Ovary (tissue), 9 donors: ENCODE measurements around the gene ARL2BP. TPM values are rescaled to one million over a fixed set of nuclear protein-coding genes. Genes with fewer than 3 reads are reported as not detected.

ENCODE experiments used
- DNase-seq, 5 donors: peaks; one replicate each; pipeline ENCODE4 v3.0.0-alpha.2; 2019 to 2020
- H3K27ac ChIP-seq, 2 donors: fragments of 200-600 bp; one replicate each; pipeline versions ENCODE4 v1.5.1 to v1.8.0; 2019 to 2022
- H3K27me3 ChIP-seq: fragments of 200-600 bp; one replicate; pipeline ENCODE4 v1.8.0; 2022
- H3K36me3 ChIP-seq: fragments of 200-600 bp; sonication (generic); one replicate; pipeline ENCODE4 v1.5.1; 2019
- H3K4me1 ChIP-seq: one replicate; pipeline ENCODE4 v1.8.1; 2013; ENCODE audit warnings: mild to moderate bottlenecking, moderate library complexity; ENCODE audit not compliant: insufficient read depth
- H3K4me3 ChIP-seq: fragments of 200-600 bp; sonication (generic); one replicate; pipeline ENCODE4 v1.5.1; 2017
- H3K9me3 ChIP-seq, 2 donors: fragments of 200-600 bp in 1 of 2; sonication (generic) in 1 of 2; one replicate each; pipeline versions ENCODE4 v1.5.1 to v1.8.1; 2013 to 2019; ENCODE audit warnings: mild to moderate bottlenecking in 1 of 2, moderate library complexity in 1 of 2
- EP300 ChIP-seq: sonication (generic); formaldehyde crosslinking; IDR thresholded peaks from one replicate; pipeline ENCODE4 v1.6.1; 2017; ENCODE audit warnings: antibody characterized with exemption
- POLR2A ChIP-seq: fragments of 450-650 bp; IDR thresholded peaks from one replicate; pipeline ENCODE4 v1.6.1; 2017; ENCODE audit warnings: antibody characterized with exemption, mild to moderate bottlenecking, moderate library complexity
- WGBS, 3 donors: extraction: QIAGEN DNeasy Blood & Tissue Kit in 1 of 3; methylation state at CpG; one replicate each; pipeline versions ENCODE4 v1.1.5 to v1.1.7; 2013 to 2017; 5-methylcytosine and 5-hydroxymethylcytosine counted together
- intact Hi-C, 4 donors: fragments of 100-400 bp; cut with DNase I; formaldehyde crosslinking; loops; one replicate each; pipeline versions ENCODE4 v1.11.0 to v1.15.1; 2022 to 2023
- polyA plus RNA-seq, 2 donors: library from polyadenylated mRNA; stranded (reverse); fragments of 200-250 nt in 1 of 2; fragments of 350-450 nt in 1 of 2; fragmentation: Illumina TruSeq in 1 of 2; extraction: RNeasy Lipid Tissue Mini Kit (QIAGEN cat#74804) in 1 of 2; gene quantifications; one replicate each; pipeline ENCODE4 v1.2.3, GENCODE V29; 2013 to 2014
- total RNA-seq, 7 donors: library from RNA; depleted of rRNA in 2 of 7; stranded (reverse); fragments of >200 nt in 2 of 7; fragmentation: NEBNext Ultra II Directional in 3 of 7; extraction: Animal tissue kit (Norgen Biotek cat#: 25700) in 3 of 7; gene quantifications; one replicate each; pipeline versions ENCODE4 v1.1.0 to v1.2.4, GENCODE V29; 2016 to 2023
- TF ChIP-seq, protein P1 (sequence below), 3 donors: fragments of 450-650 bp in 2 of 3; fragments of 200-600 bp in 1 of 3; IDR thresholded peaks; one replicate each; pipeline versions ENCODE4 v1.5.1 to v1.8.0; 2016 to 2022; ENCODE audit warnings: antibody characterized with exemption in 3 of 3, mild to moderate bottlenecking in 1 of 3
- donor health status: DM: no; HTN: no; CAD: no; lungs with moderate emphysema.
- donor health status: DM: no; HTN: no; CAD: no.
- donor health status: Bipolar disorder and iron deficiency.
- donor health status: DM: yes; HTN: yes; CAD: no.
- donor health status: DM: no; HTN: no; CAD: no.
- donor health status: DM: yes; HTN: yes; CAD: no.

ARL2BP gene
- total and polyA plus RNA-seq, 9 donors: 45.3 to 88.0 (median 57.7) TPM

DNA sequence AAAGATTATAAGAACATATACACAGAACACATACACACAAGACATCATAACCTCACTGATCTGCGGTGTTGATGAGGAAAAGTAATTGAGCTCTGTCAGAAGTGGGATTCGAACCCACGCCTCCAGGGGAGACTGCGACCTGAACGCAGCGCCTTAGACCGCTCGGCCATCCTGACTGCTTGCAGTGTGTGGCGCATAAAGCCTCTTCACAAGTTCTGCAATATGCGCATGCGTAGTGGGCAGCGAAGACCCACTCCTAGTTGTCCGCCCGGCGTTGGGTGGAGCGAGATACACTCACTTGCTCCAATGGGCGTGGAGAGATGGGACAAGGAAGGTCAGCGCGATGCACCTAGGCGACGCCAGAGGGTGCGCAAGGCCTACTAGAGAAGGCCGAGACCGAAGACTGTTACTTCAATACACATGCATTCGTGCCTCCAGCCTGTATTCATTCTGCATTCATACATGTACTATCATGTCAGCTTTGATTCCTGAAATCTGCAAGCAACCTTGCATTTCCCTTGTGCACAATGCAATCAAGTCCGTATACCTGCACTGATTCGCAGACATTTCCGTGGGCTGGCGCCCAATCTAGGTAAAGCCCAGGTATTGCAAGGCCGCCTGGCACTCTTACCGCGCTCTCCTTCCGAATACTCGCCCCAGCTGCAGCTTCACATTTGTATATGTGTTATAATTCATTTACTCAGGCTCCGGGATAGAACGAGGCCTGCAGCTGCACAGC lies 55.5 kb downstream of the ARL2BP start:
- DNase-seq: peak; percentile 98 to 99 (median 99)
- WGBS, 3 donors: 3 to 4% (median 4%) methylated on average over 36 of the region's 36 CpGs
- intact Hi-C loops: loop anchor here (2.0 to 10.0 kb wide), 4 partner anchors 54 to 696 kb away; partner anchors contain the start of gene MT2A (in 1 of the 4)
- H3K36me3 ChIP-seq: no peaks in the 10 kb centered on the region
- H3K9me3 ChIP-seq: no peaks in the 10 kb centered on the region
- H3K27ac ChIP-seq: peak overlapping the region; percentile 54 to 84
- H3K4me1 ChIP-seq: no peaks in the 10 kb centered on the region
- no peak for TF ChIP-seq EP300
- TF ChIP-seq, protein P1, sequence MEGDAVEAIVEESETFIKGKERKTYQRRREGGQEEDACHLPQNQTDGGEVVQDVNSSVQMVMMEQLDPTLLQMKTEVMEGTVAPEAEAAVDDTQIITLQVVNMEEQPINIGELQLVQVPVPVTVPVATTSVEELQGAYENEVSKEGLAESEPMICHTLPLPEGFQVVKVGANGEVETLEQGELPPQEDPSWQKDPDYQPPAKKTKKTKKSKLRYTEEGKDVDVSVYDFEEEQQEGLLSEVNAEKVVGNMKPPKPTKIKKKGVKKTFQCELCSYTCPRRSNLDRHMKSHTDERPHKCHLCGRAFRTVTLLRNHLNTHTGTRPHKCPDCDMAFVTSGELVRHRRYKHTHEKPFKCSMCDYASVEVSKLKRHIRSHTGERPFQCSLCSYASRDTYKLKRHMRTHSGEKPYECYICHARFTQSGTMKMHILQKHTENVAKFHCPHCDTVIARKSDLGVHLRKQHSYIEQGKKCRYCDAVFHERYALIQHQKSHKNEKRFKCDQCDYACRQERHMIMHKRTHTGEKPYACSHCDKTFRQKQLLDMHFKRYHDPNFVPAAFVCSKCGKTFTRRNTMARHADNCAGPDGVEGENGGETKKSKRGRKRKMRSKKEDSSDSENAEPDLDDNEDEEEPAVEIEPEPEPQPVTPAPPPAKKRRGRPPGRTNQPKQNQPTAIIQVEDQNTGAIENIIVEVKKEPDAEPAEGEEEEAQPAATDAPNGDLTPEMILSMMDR (IDR thresholded peaks at IDR 0.05): peak; percentile 94 to 98 (median 98)
- no peaks in the 10 kb centered on the region for H3K27me3 ChIP-seq
- H3K4me3 ChIP-seq: peak overlapping the region; percentile 41

DNA sequence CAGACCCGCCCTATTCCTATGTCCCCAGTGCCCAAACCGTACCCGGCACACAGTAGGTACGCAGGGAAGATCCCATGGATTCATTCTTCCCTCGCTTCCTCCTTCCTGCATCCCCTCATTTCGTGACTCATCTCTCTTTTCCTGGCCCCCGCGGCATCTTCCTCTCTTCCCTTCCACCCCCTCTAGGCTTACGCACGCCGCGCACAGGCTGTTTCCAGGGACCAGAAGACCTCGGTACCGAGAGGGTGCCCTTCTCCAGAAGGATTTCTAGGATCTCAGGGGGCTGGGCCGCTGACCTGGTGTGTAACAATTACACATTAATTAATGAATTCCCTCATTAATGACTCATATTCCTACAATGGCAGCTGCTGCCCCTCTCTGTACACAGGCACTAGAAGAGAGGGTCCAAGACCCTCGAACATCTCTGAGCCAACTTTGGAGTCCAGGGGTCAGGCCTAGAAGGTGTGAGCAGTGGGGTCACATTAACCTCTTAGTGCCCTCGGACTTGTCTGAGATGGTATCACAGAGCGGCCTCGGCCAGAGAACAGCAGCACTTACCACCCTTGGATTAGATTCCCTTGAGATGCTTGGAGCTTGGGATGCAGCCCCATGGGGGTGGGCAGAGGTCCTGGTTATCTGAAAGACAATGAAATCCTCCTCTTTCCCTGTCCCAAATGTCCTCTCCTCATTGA lies 56.2 kb downstream of the ARL2BP start:
- Histone ChIP-seq H3K27me3 (no peaks in the 10 kb centered on the region), H3K4me3 (peak overlapping the region; percentile 30), H3K9me3 (no peaks in the 10 kb centered on the region), H3K4me1 (no peaks in the 10 kb centered on the region), H3K27ac (peak overlapping the region; percentile 9 to 66), H3K36me3 (no peaks in the 10 kb centered on the region)
- intact Hi-C loops: loop anchor here (2.0 to 10.0 kb wide), 4 partner anchors 54 to 696 kb away; partner anchors contain the start of gene MT2A (in 1 of the 4)
- DNase-seq: peak; percentile 42 to 66 (median 56)
- TF ChIP-seq EP300: no peak
- no peak for TF ChIP-seq POLR2A
- TF ChIP-seq, protein P1 (IDR thresholded peaks at IDR 0.05): no peak
- 29 to 39% (median 37%) methylated on average over 19 of the region's 19 CpGs for WGBS, 3 donors

Other genes with a start within 250 kb of the ARL2BP start
- 10 to 100 TPM; 12.3 to 22.2 (median 17.9) TPM for gene CPNE2, start 152.7 kb upstream of the ARL2BP start, total RNA-seq
- 10 to 100 TPM; 25.7 to 32.3 TPM for gene CPNE2, start 152.7 kb upstream of the ARL2BP start, polyA plus RNA-seq
- gene PSME3IP1, start 59.2 kb upstream of the ARL2BP start, total RNA-seq: 10 to 100 TPM; 38.0 to 79.1 (median 59.3) TPM
- 100 to 1,000 TPM in 1 of 2 donors, 10 to 100 TPM in 1; 46.8 to 147 TPM for gene PSME3IP1, start 59.2 kb upstream of the ARL2BP start, polyA plus RNA-seq
- 10 to 100 TPM; 26.8 to 42.1 (median 29.0) TPM for gene RSPRY1, start 58.9 kb upstream of the ARL2BP start, total RNA-seq
- gene RSPRY1, start 58.9 kb upstream of the ARL2BP start, polyA plus RNA-seq: 10 to 100 TPM; 15.9 to 22.8 TPM
- gene PLLP, start 39.4 kb downstream of the ARL2BP start, total RNA-seq: 10 to 100 TPM in 1 of 7 donors, 1 to 10 TPM in 5, under 1 TPM in 1; 0.94 to 54.2 (median 4.0) TPM
- gene PLLP, start 39.4 kb downstream of the ARL2BP start, polyA plus RNA-seq: 1 to 10 TPM; 3.4 to 5.9 TPM
- gene CCL22, start 113.5 kb downstream of the ARL2BP start, total RNA-seq: under 1 TPM in 1 of 7 donors, not detected in 6; 0.74 TPM
- under 1 TPM in 1 of 2 donors, not detected in 1; 0.40 TPM for gene CCL22, start 113.5 kb downstream of the ARL2BP start, polyA plus RNA-seq
- gene CX3CL1, start 127.2 kb downstream of the ARL2BP start, total RNA-seq: 10 to 100 TPM in 2 of 7 donors, 1 to 10 TPM in 5; 2.2 to 12.2 (median 6.6) TPM
- 1 to 10 TPM; 9.8 to 9.9 TPM for gene CX3CL1, start 127.2 kb downstream of the ARL2BP start, polyA plus RNA-seq
- gene CCL17, start 159.5 kb downstream of the ARL2BP start, total RNA-seq: not detected
- not detected for gene CCL17, start 159.5 kb downstream of the ARL2BP start, polyA plus RNA-seq
- 10 to 100 TPM in 6 of 7 donors, 1 to 10 TPM in 1; 9.2 to 33.5 (median 20.8) TPM for gene CIAPIN1, start 202.1 kb downstream of the ARL2BP start, total RNA-seq
- 10 to 100 TPM; 16.0 to 32.8 TPM for gene CIAPIN1, start 202.1 kb downstream of the ARL2BP start, polyA plus RNA-seq
- 10 to 100 TPM; 24.4 to 37.5 (median 29.7) TPM for gene COQ9, start 202.2 kb downstream of the ARL2BP start, total RNA-seq
- gene COQ9, start 202.2 kb downstream of the ARL2BP start, polyA plus RNA-seq: 10 to 100 TPM; 36.2 to 68.8 TPM
- gene POLR2C, start 217.4 kb downstream of the ARL2BP start, total RNA-seq: 10 to 100 TPM; 54.9 to 96.9 (median 65.8) TPM
- 10 to 100 TPM; 70.5 to 74.1 TPM for gene POLR2C, start 217.4 kb downstream of the ARL2BP start, polyA plus RNA-seq
- 10 to 100 TPM; 14.0 to 34.7 (median 29.2) TPM for gene DOK4, start 241.2 kb downstream of the ARL2BP start, total RNA-seq
- gene DOK4, start 241.2 kb downstream of the ARL2BP start, polyA plus RNA-seq: 10 to 100 TPM in 1 of 2 donors, 1 to 10 TPM in 1; 9.9 to 26.7 TPM